Loucy (cell line): ENCODE measurements around the gene RELT.

ENCODE experiments used
- CTCF ChIP-seq: fragments of 200-600 bp; sonication (generic); conservative IDR thresholded peaks from 2 replicates; pipeline ENCODE4 v1.5.1; 2014; ENCODE audit warnings: mild to moderate bottlenecking, antibody characterized with exemption, low read length
- EZH2phosphoT487 ChIP-seq: fragments of 200-600 bp; IDR thresholded peaks from 2 replicates; pipeline ENCODE4 v1.6.1; 2018; ENCODE audit warnings: antibody characterized with exemption, mild to moderate bottlenecking, moderate library complexity, borderline replicate concordance

GRCh38 chr11:73374151-73374550, 2.0 kb upstream of the RELT start:
- TF ChIP-seq CTCF (no peak), EZH2phosphoT487 (no peak)
